ENCODE results near the gene DDX42.
"Not testable (repeated sequence)": the region's sequence is repeated elsewhere in the genome, so short reads cannot be mapped to it uniquely, and the experiment has no call there.

Gene DDX42

DNA sequence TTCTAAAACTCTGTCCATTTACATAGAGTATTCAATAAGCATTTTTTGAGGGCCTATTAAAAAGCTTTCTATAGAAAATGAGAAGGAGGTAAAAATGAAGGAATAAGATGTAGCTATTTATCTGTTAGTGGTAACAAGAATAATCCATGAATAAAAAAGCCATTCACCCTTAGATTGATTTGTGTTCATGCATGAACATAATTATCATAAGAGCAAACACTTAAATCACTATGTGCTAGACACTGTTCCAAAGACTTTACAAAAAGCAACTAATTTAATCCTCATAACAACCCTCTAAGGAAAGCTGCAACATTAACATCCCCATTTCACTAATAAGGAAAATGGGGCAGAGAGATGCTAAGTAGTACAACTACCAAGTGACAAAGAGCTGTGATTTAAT lies 7.2 kb upstream of the DDX42 start:
- DNase-seq (no peak), ATAC-seq (no peak)
- Mint-ChIP-seq H3K27me3 (no peaks in the 10 kb centered on the region), H3K27ac (no peak overlapping the region), H3K9me3 (no peaks in the 10 kb centered on the region), H3K4me3 (no peak overlapping the region), H3K4me1 (peaks cover 43% of the 10 kb centered on the region)

DNA sequence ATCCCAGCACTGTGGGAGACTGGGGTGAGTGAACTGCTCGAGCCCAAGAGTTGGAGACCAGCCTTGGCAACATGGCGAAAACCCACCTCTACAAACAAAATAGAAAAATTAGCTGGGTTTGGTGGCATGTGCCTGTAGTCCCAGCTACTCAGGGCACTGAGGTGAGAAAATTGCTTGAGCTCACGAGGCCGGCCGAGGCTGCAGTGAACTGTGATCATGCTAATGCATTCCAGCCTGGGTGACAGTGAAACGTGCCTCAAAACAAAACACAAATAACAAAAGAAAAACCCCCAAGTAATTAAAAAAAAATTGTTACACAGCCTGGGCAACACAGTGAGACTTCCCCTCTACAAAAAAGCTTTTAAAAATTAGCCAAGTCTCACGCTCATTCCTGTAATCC lies 5.5 kb upstream of the DDX42 start:
- no peaks in the 10 kb centered on the region for H3K27me3 Mint-ChIP-seq
- H3K27ac Mint-ChIP-seq, result peak overlapping the region in 1 of 2 donors; percentile 91
- H3K4me1 Mint-ChIP-seq, result peaks cover 44% of the 10 kb centered on the region
- H3K9me3 Mint-ChIP-seq, result no peaks in the 10 kb centered on the region
- H3K4me3 Mint-ChIP-seq, result no peak overlapping the region
- ATAC-seq, result no peak
- no peak for DNase-seq

DNA sequence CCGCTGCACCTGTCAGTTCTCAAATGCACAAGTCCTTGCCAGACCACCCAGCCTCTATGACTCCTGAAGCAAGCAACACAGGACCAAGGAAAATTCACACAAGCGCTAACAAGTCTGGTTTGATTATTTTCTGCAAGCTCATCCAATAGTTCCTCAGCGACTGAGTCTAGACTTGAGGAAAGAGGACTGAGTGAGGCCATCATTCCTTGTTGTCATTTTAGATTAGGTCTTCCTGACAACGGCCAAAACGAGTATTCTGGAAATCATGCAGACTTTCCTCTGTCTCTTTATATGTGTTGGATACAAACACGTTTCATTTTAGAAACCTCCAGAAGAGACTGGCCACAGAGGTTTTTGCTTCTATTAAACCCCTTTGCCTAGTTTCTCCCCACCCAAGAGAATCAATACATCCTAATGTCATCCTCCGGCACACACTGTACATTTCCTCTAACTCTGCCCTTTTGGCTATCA lies 1.1 kb upstream of the DDX42 start:
- H3K9me3 Mint-ChIP-seq, result no peaks in the 10 kb centered on the region
- peak overlapping the region; percentile 99 for H3K4me3 Mint-ChIP-seq
- ATAC-seq, result no peak
- peak overlapping the region; percentile 98 for H3K27ac Mint-ChIP-seq
- peaks cover 56% of the 10 kb centered on the region for H3K4me1 Mint-ChIP-seq
- DNase-seq, result no peak
- no peaks in the 10 kb centered on the region for H3K27me3 Mint-ChIP-seq

DNA sequence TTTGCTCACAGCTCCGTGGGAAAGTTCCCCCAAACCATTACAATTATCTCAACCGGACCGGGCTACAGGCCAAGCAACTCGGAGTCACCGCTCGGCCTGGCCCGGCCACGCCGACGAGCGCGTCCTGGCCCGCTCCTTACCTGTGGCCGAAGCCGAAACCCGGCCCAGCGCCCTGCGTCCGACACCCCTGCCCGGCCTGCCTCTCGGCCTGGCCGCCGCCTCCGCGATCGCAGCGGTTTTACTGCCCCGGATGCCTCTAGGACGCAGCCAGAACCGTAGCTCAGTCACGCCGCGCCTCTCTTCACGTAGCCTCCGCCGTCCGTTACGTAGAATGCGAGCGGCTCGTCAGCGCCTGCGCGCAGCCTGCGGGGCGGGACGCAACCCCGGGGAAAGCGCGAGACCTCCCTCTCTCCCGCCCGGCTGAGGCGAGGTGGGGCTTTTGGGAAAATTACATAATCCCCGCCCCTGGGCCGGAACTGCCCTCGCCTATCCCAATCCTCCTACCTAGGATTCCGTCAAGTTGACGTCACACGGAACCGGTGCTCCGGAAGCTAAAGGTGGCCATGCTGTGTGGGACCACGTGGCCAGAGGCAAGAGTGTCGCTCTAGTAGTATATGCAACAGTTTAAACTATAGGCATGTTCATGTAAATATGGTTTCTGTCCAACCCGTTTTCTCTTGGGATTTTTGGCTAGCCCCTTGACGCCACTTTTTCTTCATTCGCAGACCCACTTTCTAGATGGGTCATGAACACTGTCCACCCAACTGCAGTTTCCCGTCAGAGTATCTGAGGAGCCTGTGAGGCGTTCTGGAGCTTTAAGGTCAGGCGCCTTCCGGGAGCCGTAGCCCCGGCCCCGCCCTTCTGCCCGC lies 464 bp upstream of the DDX42 start, which contains the start of gene CCDC47:
Gene CCDC47 (minus strand): TSS at position 326 of the 869 bp plus-strand sequence. CDS start 7,422 bp downstream, outside the sequence.
- ATAC-seq (peak; percentile 93), DNase-seq (peak; percentile 98 to 99)
- Mint-ChIP-seq H3K4me3 (peak within 1 kb of the TSS; percentile 99), H3K27me3 (no peaks in the 10 kb centered on the region), H3K4me1 (peaks cover 57% of the 10 kb centered on the region), H3K9me3 (no peaks in the 10 kb centered on the region), H3K27ac (peak within 1 kb of the TSS; percentile 98)

DNA sequence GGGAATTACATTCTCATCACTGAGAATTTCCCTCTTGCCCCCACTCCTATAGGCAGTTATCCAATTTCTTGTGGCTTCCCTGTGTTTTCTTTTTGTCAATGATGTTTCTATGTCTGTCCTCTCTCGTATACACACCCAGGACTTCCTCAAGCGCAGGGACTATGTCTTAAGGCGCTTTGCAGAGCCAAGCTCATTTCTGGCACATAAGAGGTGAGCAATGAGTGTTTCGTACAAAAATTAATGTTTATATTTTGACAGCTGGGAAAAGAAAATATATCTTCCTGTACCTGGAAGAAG lies 947 bp downstream of the DDX42 start:
- Mint-ChIP-seq H3K9me3 (no peaks in the 10 kb centered on the region), H3K4me3 (peak overlapping the region; percentile 99), H3K27ac (peak overlapping the region in 1 of 2 donors; percentile 98), H3K4me1 (peaks cover 61% of the 10 kb centered on the region), H3K27me3 (no peaks in the 10 kb centered on the region)
- ATAC-seq, result no peak
- DNase-seq, result no peak

DNA sequence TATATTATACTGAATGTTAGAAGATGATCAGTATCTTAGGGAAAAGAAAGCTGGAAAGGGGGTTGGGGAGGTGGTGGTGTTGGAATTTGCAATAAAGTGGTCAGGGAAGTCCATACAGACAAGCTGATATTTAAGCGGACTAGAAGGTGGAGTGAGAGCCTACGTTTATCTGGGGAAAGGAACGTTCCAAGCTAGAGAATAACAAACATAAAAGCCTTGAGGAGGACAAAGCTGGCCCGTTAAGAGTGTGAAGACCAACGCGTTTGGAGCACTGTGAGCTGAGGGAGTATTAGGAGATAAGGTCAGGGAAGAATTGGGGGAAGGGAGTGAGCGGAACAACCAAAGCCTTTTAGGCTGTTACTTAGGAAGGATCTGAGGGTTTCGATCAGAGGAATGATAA lies 1.4 kb downstream of the DDX42 start:
- Mint-ChIP-seq H3K9me3 (no peaks in the 10 kb centered on the region), H3K27ac (peak overlapping the region in 1 of 2 donors; percentile 98), H3K4me1 (peaks cover 61% of the 10 kb centered on the region), H3K27me3 (no peaks in the 10 kb centered on the region), H3K4me3 (peak overlapping the region; percentile 99)
- ATAC-seq, result no peak
- no peak for DNase-seq

DNA sequence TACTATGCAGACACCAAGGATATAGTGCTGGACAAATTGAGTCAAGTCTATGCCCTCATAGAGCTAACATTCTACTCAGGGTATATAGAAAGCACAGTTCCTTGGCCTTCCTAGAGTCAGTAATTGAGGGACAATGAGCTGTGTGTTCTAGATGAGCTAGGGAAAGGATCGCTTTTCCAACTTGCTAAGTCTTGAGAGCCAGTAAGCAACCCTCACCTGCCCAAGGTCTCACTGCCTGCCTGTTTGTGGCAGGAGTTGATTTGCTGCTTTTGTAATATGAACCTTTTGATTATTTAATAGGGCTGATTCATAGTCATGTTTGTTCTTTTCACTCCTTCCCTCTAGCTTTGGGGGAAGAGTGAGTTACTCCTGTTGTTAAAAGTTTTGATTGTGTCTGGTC lies 6.5 kb downstream of the DDX42 start:
- no peaks in the 10 kb centered on the region for H3K27me3 Mint-ChIP-seq
- H3K4me3 Mint-ChIP-seq, result no peak overlapping the region
- ATAC-seq, result no peak
- DNase-seq, result no peak
- H3K9me3 Mint-ChIP-seq, result no peaks in the 10 kb centered on the region
- peaks cover 73% of the 10 kb centered on the region for H3K4me1 Mint-ChIP-seq
- H3K27ac Mint-ChIP-seq, result no peak overlapping the region

DNA sequence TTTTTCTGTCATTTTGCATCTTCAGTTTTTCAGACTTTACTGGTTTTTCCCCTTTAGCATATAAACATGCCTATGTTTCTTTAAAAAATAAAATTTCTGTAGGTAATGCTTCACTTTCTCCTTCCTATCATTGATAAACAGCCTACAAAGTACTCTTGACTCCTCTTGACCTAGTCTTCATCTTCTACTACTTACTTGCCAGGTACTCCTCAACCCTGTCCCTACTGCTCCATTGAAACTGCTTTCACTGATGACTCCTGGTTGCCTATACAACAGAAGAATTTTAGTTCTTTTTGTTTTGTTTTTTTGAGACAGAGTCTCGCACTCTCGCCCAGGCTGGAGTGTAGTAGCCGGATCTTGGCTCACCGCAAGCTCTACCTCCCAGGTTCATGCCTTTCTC lies 7.0 kb downstream of the DDX42 start:
- Mint-ChIP-seq H3K4me3 (no peak overlapping the region), H3K4me1 (peaks cover 69% of the 10 kb centered on the region), H3K9me3 (no peaks in the 10 kb centered on the region), H3K27ac (no peak overlapping the region), H3K27me3 (no peaks in the 10 kb centered on the region)
- ATAC-seq, result no peak
- no peak for DNase-seq

DNA sequence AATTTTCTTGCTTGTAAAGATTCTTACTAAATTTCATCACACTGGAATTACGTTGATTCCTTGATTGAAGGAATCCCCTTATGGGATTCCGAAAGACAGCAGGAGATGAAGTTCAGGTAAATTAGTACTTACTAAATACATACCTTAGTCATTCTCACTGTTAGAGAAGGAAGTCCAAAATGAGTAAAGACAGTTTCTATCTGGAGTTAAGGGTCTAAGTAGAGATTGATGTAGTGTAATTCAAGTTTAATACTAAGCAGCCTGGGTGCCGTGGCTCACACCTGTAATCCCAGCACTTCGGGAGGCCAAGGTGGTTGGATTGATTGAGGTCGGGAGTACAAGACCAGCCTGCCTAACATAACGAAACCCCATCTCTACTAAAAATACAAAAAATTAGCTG lies 9.6 kb downstream of the DDX42 start:
- H3K9me3 Mint-ChIP-seq, result no peaks in the 10 kb centered on the region
- H3K27ac Mint-ChIP-seq, result peak overlapping the region in 1 of 2 donors; percentile 78
- peaks cover 44% of the 10 kb centered on the region for H3K4me1 Mint-ChIP-seq
- DNase-seq (no peak), ATAC-seq (no peak)
- no peak overlapping the region for H3K4me3 Mint-ChIP-seq
- H3K27me3 Mint-ChIP-seq, result no peaks in the 10 kb centered on the region

DNA sequence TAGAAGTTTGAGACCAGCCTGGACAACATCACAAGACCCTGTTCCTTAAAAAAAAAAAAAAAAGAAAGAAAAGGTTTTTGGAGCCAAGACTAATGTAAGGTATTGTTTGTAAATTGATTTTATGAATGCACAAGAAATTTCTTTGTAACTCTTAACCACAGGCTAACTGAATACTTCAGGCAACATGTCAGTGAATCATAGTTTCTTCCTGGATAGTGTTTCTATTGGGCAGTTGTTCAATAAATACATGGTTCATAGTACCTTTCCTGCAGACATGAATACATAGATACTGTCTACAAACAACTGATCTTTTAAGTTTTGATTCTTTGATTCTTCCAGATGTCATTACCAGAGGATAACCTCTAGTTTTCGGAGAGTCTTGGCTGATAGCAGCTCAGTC lies 11.6 kb downstream of the DDX42 start:
- Mint-ChIP-seq H3K9me3 (no peaks in the 10 kb centered on the region), H3K27ac (no peak overlapping the region), H3K27me3 (no peaks in the 10 kb centered on the region), H3K4me3 (no peak overlapping the region), H3K4me1 (peaks cover 31% of the 10 kb centered on the region)
- DNase-seq (no peak), ATAC-seq (no peak)

DNA sequence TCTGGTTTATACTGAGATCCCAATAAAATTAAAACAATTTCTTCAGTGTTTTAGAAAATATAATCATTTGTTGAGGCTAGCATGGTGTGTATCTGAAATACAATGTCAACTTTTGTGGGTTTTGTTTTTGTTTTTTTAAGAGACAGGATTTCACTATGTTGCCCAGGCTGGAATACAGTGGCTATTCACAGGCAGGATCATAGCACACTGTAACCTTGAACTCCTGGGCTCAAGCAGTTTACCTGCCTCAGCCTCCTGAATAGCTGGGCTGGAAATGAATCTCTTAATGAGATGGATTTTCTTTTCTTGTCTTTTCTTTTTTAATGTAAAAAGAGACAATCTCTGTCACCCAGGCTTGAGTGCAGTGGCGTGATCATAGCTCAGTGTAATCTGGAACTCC lies 12.1 kb downstream of the DDX42 start:
- Mint-ChIP-seq H3K9me3 (no peaks in the 10 kb centered on the region), H3K4me3 (no peak overlapping the region), H3K27ac (no peak overlapping the region), H3K4me1 (peaks cover 26% of the 10 kb centered on the region), H3K27me3 (no peaks in the 10 kb centered on the region)
- DNase-seq (no peak), ATAC-seq (no peak)

DNA sequence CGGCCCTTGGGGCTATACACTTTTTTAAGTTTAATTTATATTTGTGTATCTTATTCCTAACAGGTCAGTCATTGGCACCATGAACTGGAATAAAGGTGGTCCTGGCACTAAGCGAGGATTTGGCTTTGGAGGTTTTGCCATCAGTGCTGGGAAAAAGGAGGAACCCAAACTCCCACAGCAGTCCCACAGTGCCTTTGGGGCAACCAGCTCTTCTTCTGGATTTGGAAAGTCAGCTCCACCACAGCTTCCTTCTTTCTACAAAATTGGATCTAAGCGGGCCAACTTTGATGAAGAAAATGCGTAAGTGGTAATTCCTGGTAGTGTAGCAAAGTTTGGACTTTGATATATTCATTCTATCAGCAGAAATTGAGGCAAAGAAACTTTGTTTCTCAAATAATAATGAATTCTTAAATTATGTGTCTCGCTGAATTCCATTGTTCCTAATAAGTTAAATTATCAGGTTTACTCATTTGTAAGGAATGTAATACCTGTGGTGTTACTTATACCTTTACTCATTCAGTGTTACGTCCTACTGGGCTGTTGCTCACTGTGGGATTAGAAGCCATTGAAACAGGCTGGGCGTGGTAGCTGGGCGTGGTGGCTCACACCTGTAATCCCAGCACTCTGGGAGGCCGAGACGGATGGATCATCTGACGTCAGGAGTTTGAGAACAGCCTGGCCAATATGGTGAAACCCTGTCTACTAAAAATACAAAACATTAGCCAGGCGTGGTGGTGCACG lies 13.2 kb downstream of the DDX42 start:
- Mint-ChIP-seq H3K27me3 (no peaks in the 10 kb centered on the region), H3K9me3 (no peaks in the 10 kb centered on the region), H3K4me1 (peaks cover 17% of the 10 kb centered on the region), H3K27ac (no peak overlapping the region), H3K4me3 (no peak overlapping the region)
- DNase-seq, result no peak
- no peak for ATAC-seq

DNA sequence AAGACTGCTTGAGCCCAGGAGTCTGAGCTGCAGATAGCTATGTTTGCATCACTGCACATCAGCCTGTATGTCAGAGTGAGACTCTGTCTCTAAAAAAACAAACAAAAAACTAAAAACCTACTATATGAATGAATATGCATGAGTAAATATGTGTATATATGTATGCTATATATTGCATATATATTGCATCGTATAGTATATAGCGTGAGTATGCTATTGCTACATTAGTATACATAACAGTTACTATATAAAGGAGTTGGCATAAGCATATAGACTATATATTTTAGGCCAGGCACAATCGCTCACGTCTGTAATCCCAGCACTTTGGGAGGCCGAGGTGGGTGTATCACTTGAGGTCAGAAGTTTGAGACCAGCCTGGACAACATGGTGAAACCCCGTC lies 16.1 kb downstream of the DDX42 start:
- no peaks in the 10 kb centered on the region for H3K4me1 Mint-ChIP-seq
- no peaks in the 10 kb centered on the region for H3K27me3 Mint-ChIP-seq
- DNase-seq (no peak), ATAC-seq (peak; percentile 20)
- no peaks in the 10 kb centered on the region for H3K9me3 Mint-ChIP-seq
- no peak overlapping the region for H3K4me3 Mint-ChIP-seq
- H3K27ac Mint-ChIP-seq, result peak overlapping the region in 1 of 2 donors; percentile 80

DNA sequence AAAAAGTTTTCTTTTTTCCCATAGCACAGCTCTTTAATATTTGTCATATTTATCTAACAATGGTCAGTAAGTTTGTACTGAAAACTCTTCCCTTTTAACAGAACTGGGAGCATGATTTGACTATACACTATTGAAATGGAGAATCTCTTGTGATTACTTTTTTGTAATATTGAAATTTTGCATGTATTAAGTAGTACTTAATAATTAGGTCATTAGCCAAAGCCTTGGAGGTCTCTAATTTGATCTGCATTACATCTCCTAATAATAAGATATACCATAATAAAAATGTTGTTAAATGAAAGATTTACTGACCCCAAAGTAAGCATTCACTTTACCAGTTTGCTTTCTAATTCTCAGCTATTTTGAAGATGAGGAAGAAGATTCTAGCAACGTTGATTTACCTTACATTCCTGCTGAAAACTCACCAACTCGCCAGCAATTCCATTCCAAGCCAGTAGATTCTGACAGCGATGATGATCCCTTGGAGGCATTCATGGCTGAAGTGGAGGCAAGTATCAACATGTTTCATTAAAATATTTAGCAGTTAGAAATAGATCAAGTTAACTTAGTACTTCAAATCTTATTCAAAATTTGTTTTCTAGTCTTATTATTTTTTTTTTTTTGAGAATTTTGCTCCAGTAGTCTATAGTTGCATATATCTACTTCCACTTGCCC lies 18.2 kb downstream of the DDX42 start:
- no peaks in the 10 kb centered on the region for H3K27me3 Mint-ChIP-seq
- no peak for ATAC-seq

DNA sequence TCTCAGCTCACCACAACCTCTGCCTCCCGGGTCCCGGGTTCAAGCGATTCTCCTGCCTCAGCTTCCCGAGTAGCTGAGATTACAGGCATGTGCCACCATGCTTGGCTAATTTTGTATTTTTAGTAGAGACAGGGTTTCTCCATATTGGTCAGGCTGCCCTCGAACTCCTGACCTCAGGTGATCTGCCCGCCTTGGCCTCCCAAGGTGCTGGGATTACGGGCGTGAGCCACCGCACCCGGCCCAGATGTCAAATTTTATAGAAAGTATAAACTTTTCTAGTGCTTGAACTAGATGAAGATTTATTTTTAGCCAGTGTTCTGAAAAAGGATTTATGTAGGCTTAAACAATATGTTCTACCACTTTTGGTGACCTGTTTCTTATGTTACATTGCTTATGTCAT lies 22.4 kb downstream of the DDX42 start:
- H3K9me3 Mint-ChIP-seq, H3K4me3 Mint-ChIP-seq, H3K27me3 Mint-ChIP-seq, ATAC-seq, DNase-seq, H3K27ac Mint-ChIP-seq, H3K4me1 Mint-ChIP-seq: not testable (repeated sequence)

More for the DNA sequence above, 18.2 kb downstream of the DDX42 start:
- Mint-ChIP-seq H3K27ac (no peak overlapping the region), H3K4me1 (no peaks in the 10 kb centered on the region), H3K9me3 (no peaks in the 10 kb centered on the region), H3K4me3 (no peak overlapping the region)
- no peak for DNase-seq

Data from stimulated activated naive CD8-positive, alpha-beta T cell treated with anti-CD3 and anti-CD28 coated beads, Interleukin-15, amount 100 ng/mL, for 72 hours (primary cell).